Activated CD4-positive, alpha-beta T cell treated with anti-CD3 and anti-CD28 coated beads, Interleukin-2, amount 10 ng/mL, durations not matched to agents 24 days and 14 days (primary cell): ENCODE measurements around the gene ALK. TPM values are rescaled to one million over a fixed set of nuclear protein-coding genes. Genes with fewer than 3 reads are reported as not detected.
"Not testable (repeated sequence)": the region's sequence is repeated elsewhere in the genome, so short reads cannot be mapped to it uniquely, and the experiment has no call there.

Experiments
- DNase-seq: peaks from one replicate; pipeline ENCODE4 v3.0.0; 2022
- H3K27ac Mint-ChIP-seq: one replicate; pipeline ENCODE4 v1.8.0; 2022; ENCODE audit warnings: mild to moderate bottlenecking, mixed read lengths
- H3K27me3 Mint-ChIP-seq: one replicate; pipeline ENCODE4 v1.8.0; 2022; ENCODE audit warnings: mixed read lengths
- H3K36me3 Mint-ChIP-seq: one replicate; pipeline ENCODE4 v1.8.0; 2022; ENCODE audit warnings: low read depth, mild to moderate bottlenecking, mixed read lengths
- H3K4me1 Mint-ChIP-seq: one replicate; pipeline ENCODE4 v1.8.0; 2021; ENCODE audit warnings: mixed read lengths
- H3K4me3 Mint-ChIP-seq: one replicate; pipeline ENCODE4 v1.8.0; 2022; ENCODE audit warnings: mild to moderate bottlenecking, moderate library complexity, mixed read lengths
- H3K9me3 Mint-ChIP-seq: one replicate; pipeline ENCODE4 v1.8.0; 2021; ENCODE audit warnings: mixed read lengths
- intact Hi-C: fragments of 100-400 bp; cut with micrococcal nuclease; formaldehyde crosslinking; loops from one replicate; pipeline ENCODE4 v1.15.1; 2023
- total RNA-seq: library from RNA; stranded (reverse); gene quantifications from 2 replicates; pipeline ENCODE4 v1.2.3, GENCODE V29; 2022

Gene ALK
- total RNA-seq, 1 donor from 2014 or later: not detected

GRCh38 chr2:29844713-29845326 is 76.6 kb downstream of the ALK start:
- Mint-ChIP-seq H3K27me3 (peaks cover 7% of the 10 kb centered on the region), H3K9me3 (no peaks in the 10 kb centered on the region), H3K4me1 (no peaks in the 10 kb centered on the region), H3K36me3 (no peaks in the 10 kb centered on the region), H3K4me3 (no peak overlapping the region), H3K27ac (no peak overlapping the region)
- DNase-seq: no peak
- intact Hi-C loops: loop anchor here (5.0 kb wide), 1 partner anchor 1023 kb away; no protein-coding TSS in a partner anchor

- H3K27ac Mint-ChIP-seq: no peak overlapping the region
- intact Hi-C loops: loop anchor here (2.0 to 5.0 kb wide), 2 partner anchors 533 to 1019 kb away; no protein-coding TSS in a partner anchor
- H3K4me1 Mint-ChIP-seq: no peaks in the 10 kb centered on the region
- H3K9me3 Mint-ChIP-seq: no peaks in the 10 kb centered on the region
- DNase-seq: peak; percentile 74
- no peaks in the 10 kb centered on the region for H3K36me3 Mint-ChIP-seq
- H3K27me3 Mint-ChIP-seq: peaks cover 7% of the 10 kb centered on the region
- no peak overlapping the region for H3K4me3 Mint-ChIP-seq
Measured at GRCh38 chr2:29841386-29842004, 79.9 kb downstream of the ALK start.

- Mint-ChIP-seq H3K4me1 (no peaks in the 10 kb centered on the region), H3K4me3 (no peak overlapping the region), H3K36me3 (no peaks in the 10 kb centered on the region), H3K9me3 (peaks cover 3% of the 10 kb centered on the region), H3K27me3 (peaks cover 7% of the 10 kb centered on the region), H3K27ac (no peak overlapping the region)
- intact Hi-C loops: no loop called here
- DNase-seq: no peak
Measured at GRCh38 chr2:29839306-29839705, 82.1 kb downstream of the ALK start.

GRCh38 chr2:29837925-29838324 is 83.5 kb downstream of the ALK start:
- H3K9me3 Mint-ChIP-seq: peaks cover 3% of the 10 kb centered on the region
- peaks cover 5% of the 10 kb centered on the region for H3K27me3 Mint-ChIP-seq
- H3K4me1 Mint-ChIP-seq: no peaks in the 10 kb centered on the region
- no peak overlapping the region for H3K27ac Mint-ChIP-seq
- intact Hi-C loops: no loop called here
- H3K36me3 Mint-ChIP-seq: no peaks in the 10 kb centered on the region
- no peak for DNase-seq
- H3K4me3 Mint-ChIP-seq: no peak overlapping the region

- H3K36me3 Mint-ChIP-seq: no peaks in the 10 kb centered on the region
- peaks cover 1% of the 10 kb centered on the region for H3K27me3 Mint-ChIP-seq
- no peak for DNase-seq
- no peak overlapping the region for H3K27ac Mint-ChIP-seq
- intact Hi-C loops: no loop called here
- no peaks in the 10 kb centered on the region for H3K4me1 Mint-ChIP-seq
- peaks cover 3% of the 10 kb centered on the region for H3K9me3 Mint-ChIP-seq
- no peak overlapping the region for H3K4me3 Mint-ChIP-seq
Measured at GRCh38 chr2:29834624-29835023, 86.8 kb downstream of the ALK start.

GRCh38 chr2:29834036-29834540 is 87.3 kb downstream of the ALK start:
- Mint-ChIP-seq H3K36me3 (no peaks in the 10 kb centered on the region), H3K4me1 (no peaks in the 10 kb centered on the region), H3K27me3 (peaks cover 1% of the 10 kb centered on the region), H3K4me3 (no peak overlapping the region), H3K27ac (no peak overlapping the region), H3K9me3 (peaks cover 3% of the 10 kb centered on the region)
- intact Hi-C loops: no loop called here
- DNase-seq: no peak

- no peak for DNase-seq
- Mint-ChIP-seq H3K4me3 (no peak overlapping the region), H3K27me3 (no peaks in the 10 kb centered on the region), H3K4me1 (no peaks in the 10 kb centered on the region), H3K27ac (no peak overlapping the region), H3K36me3 (no peaks in the 10 kb centered on the region), H3K9me3 (peaks cover 3% of the 10 kb centered on the region)
- intact Hi-C loops: no loop called here
Measured at GRCh38 chr2:29831560-29831959, 89.8 kb downstream of the ALK start.

- Mint-ChIP-seq H3K36me3 (no peaks in the 10 kb centered on the region), H3K27ac (no peak overlapping the region), H3K9me3 (no peaks in the 10 kb centered on the region), H3K27me3 (no peaks in the 10 kb centered on the region), H3K4me1 (no peaks in the 10 kb centered on the region), H3K4me3 (no peak overlapping the region)
- DNase-seq: no peak
- intact Hi-C loops: no loop called here
Measured at GRCh38 chr2:29829841-29830240, 91.5 kb downstream of the ALK start.

- H3K4me3 Mint-ChIP-seq, H3K27ac Mint-ChIP-seq, H3K9me3 Mint-ChIP-seq, H3K36me3 Mint-ChIP-seq, H3K4me1 Mint-ChIP-seq, DNase-seq, intact Hi-C loops, H3K27me3 Mint-ChIP-seq: not testable (repeated sequence)
Measured at GRCh38 chr2:29824145-29824544, 97.2 kb downstream of the ALK start.

- Mint-ChIP-seq H3K27ac (no peak overlapping the region), H3K27me3 (peaks cover 2% of the 10 kb centered on the region), H3K4me3 (no peak overlapping the region), H3K36me3 (no peaks in the 10 kb centered on the region), H3K4me1 (no peaks in the 10 kb centered on the region), H3K9me3 (no peaks in the 10 kb centered on the region)
- no peak for DNase-seq
- intact Hi-C loops: no loop called here
Measured at GRCh38 chr2:29821591-29821990, 99.8 kb downstream of the ALK start.

GRCh38 chr2:29819570-29819969 is 101.8 kb downstream of the ALK start:
- Mint-ChIP-seq H3K4me1 (no peaks in the 10 kb centered on the region), H3K27ac (no peak overlapping the region), H3K36me3 (no peaks in the 10 kb centered on the region), H3K9me3 (no peaks in the 10 kb centered on the region), H3K27me3 (peaks cover 2% of the 10 kb centered on the region), H3K4me3 (no peak overlapping the region)
- no peak for DNase-seq
- intact Hi-C loops: no loop called here

GRCh38 chr2:29817801-29818680 is 103.3 kb downstream of the ALK start:
- H3K4me1 Mint-ChIP-seq: no peaks in the 10 kb centered on the region
- intact Hi-C loops: no loop called here
- no peak overlapping the region for H3K4me3 Mint-ChIP-seq
- H3K9me3 Mint-ChIP-seq: no peaks in the 10 kb centered on the region
- peaks cover 2% of the 10 kb centered on the region for H3K27me3 Mint-ChIP-seq
- H3K27ac Mint-ChIP-seq: no peak overlapping the region
- H3K36me3 Mint-ChIP-seq: no peaks in the 10 kb centered on the region
- no peak for DNase-seq

GRCh38 chr2:29817299-29817698 is 104.1 kb downstream of the ALK start:
- H3K9me3 Mint-ChIP-seq: no peaks in the 10 kb centered on the region
- intact Hi-C loops: no loop called here
- no peaks in the 10 kb centered on the region for H3K36me3 Mint-ChIP-seq
- peaks cover 2% of the 10 kb centered on the region for H3K27me3 Mint-ChIP-seq
- no peak overlapping the region for H3K27ac Mint-ChIP-seq
- no peak for DNase-seq
- H3K4me1 Mint-ChIP-seq: no peaks in the 10 kb centered on the region
- no peak overlapping the region for H3K4me3 Mint-ChIP-seq

- no peak overlapping the region for H3K27ac Mint-ChIP-seq
- H3K9me3 Mint-ChIP-seq: no peaks in the 10 kb centered on the region
- no peaks in the 10 kb centered on the region for H3K4me1 Mint-ChIP-seq
- intact Hi-C loops: no loop called here
- no peak for DNase-seq
- H3K27me3 Mint-ChIP-seq: peaks cover 2% of the 10 kb centered on the region
- H3K4me3 Mint-ChIP-seq: no peak overlapping the region
- no peaks in the 10 kb centered on the region for H3K36me3 Mint-ChIP-seq
Measured at GRCh38 chr2:29816651-29817050, 104.7 kb downstream of the ALK start.
